Naive thymus-derived CD8-positive, alpha-beta T cell (primary cell): ENCODE results near the gene CPA5. TPM values are rescaled to one million over a fixed set of nuclear protein-coding genes. Genes with fewer than 3 reads are reported as not detected.
A peak's percentile ranks its signal among the peaks of the same experiment; 100 is the strongest.

ENCODE experiments used
- ATAC-seq, 2 donors: fragments of 150-1000 bp; cut with Tn5 transposase in 1 of 2; sonication (Bioruptor Pico), chemical (Tn5 transposase) in 1 of 2; 1 replicate in 1 of 2; 2 replicates in 1 of 2; pipeline ENCODE4 v1.10.0; 2021; ENCODE audit warnings: mild to moderate bottlenecking in 2 of 2, moderate library complexity in 2 of 2
- POLR2A ChIA-PET: fragments of 350-600 bp; sonication (Branson Sonifier 250); formaldehyde crosslinking; loops from one replicate; lab custom pipeline; 2021; ENCODE audit warnings: antibody characterized with exemption; lab: Charles Lee
- DNase-seq, 10 donors: peaks; one replicate each; pipeline versions ENCODE4 v3.0.0 to v3.0.0-alpha.2; 2020 to 2022
- H3K27ac Mint-ChIP-seq, 10 donors: one replicate each; pipeline ENCODE4 v1.8.0; 2020 to 2022; ENCODE audit warnings: mild to moderate bottlenecking in 10 of 10, mixed read lengths in 10 of 10, moderate library complexity in 4 of 10, inconsistent platforms in 1 of 10
- H3K27me3 Mint-ChIP-seq, 5 donors: one replicate each; pipeline ENCODE4 v1.8.0; 2021 to 2022; ENCODE audit warnings: mixed read lengths in 5 of 5
- H3K36me3 Mint-ChIP-seq, 3 donors: one replicate each; pipeline ENCODE4 v1.8.0; 2020 to 2022; ENCODE audit warnings: mixed read lengths in 3 of 3, mild to moderate bottlenecking in 2 of 3, inconsistent platforms in 1 of 3
- H3K4me1 Mint-ChIP-seq, 4 donors: one replicate each; pipeline ENCODE4 v1.8.0; 2021 to 2022; ENCODE audit warnings: mixed read lengths in 4 of 4
- H3K4me3 Mint-ChIP-seq, 10 donors: one replicate each; pipeline ENCODE4 v1.8.0; 2020 to 2022; ENCODE audit warnings: mild to moderate bottlenecking in 10 of 10, mixed read lengths in 10 of 10, moderate library complexity in 6 of 10, inconsistent platforms in 1 of 10
- H3K9me3 Mint-ChIP-seq, 9 donors: one replicate each; pipeline ENCODE4 v1.8.0; 2020 to 2022; ENCODE audit warnings: mixed read lengths in 9 of 9, mild to moderate bottlenecking in 3 of 9, inconsistent platforms in 1 of 9, moderate library complexity in 1 of 9
- polyA plus RNA-seq, 3 donors: library from polyadenylated mRNA; unstranded; fragments of 300-500 nt; fragmentation: Illumina TruSeq; gene quantifications; one replicate each; pipeline ENCODE4 v1.2.3, GENCODE V29; 2021
- total RNA-seq, 8 experiments: library from RNA in 2 of 8; stranded (reverse) in 2 of 8; gene quantifications; one replicate each; pipeline ENCODE4 v1.2.3 and lab custom pipeline; 2021 to 2026

CPA5 gene
- total and polyA plus RNA-seq, 5 experiments from 2014 or later, result 9.4 to 159 (median 56.8) TPM

GRCh38 chr7:130385600-130386066, 41.0 kb downstream of the CPA5 start:
- Mint-ChIP-seq H3K27me3 (no peaks in the 10 kb centered on the region), H3K4me3 (no peak overlapping the region), H3K36me3 (peaks cover 0 to 2% (median 0%) of the 10 kb centered on the region in 3 donors), H3K27ac (peak overlapping the region in 1 of 10 donors; percentile 59), H3K9me3 (peaks cover 0 to 2% (median 0%) of the 10 kb centered on the region in 9 donors), H3K4me1 (peaks cover 0 to 14% (median 4%) of the 10 kb centered on the region in 4 donors)
- DNase-seq, result no peak
- no peak for ATAC-seq
- POLR2A ChIA-PET, result interaction anchor here (0.6 to 2.4 kb wide), 2 partner anchors 9 to 59 kb away, joined by 6 to 9 read pairs; no protein-coding TSS in a partner anchor

- peaks cover 0 to 2% (median 0%) of the 10 kb centered on the region in 3 donors for H3K36me3 Mint-ChIP-seq
- no peak for ATAC-seq
- no peaks in the 10 kb centered on the region for H3K27me3 Mint-ChIP-seq
- peak overlapping the region in 1 of 10 donors; percentile 13 for H3K27ac Mint-ChIP-seq
- POLR2A ChIA-PET, result no interaction called here
- H3K9me3 Mint-ChIP-seq, result peaks cover 0 to 2% (median 0%) of the 10 kb centered on the region in 9 donors
- H3K4me3 Mint-ChIP-seq, result no peak overlapping the region
- DNase-seq, result no peak
- H3K4me1 Mint-ChIP-seq, result peaks cover 0 to 12% (median 3%) of the 10 kb centered on the region in 4 donors
These were observed 42.3 kb downstream of the CPA5 start for GRCh38 chr7:130386876-130387275.

- POLR2A ChIA-PET, result interaction anchor here (1.0 kb wide), 1 partner anchor 8 kb away, joined by 4 read pairs; no protein-coding TSS in a partner anchor
- Mint-ChIP-seq H3K9me3 (peaks cover 0 to 2% (median 0%) of the 10 kb centered on the region in 9 donors), H3K27me3 (no peaks in the 10 kb centered on the region), H3K4me1 (peaks cover 0 to 11% (median 5%) of the 10 kb centered on the region in 4 donors), H3K36me3 (peaks cover 0 to 2% (median 0%) of the 10 kb centered on the region in 3 donors), H3K4me3 (no peak overlapping the region), H3K27ac (no peak overlapping the region)
- DNase-seq (no peak), ATAC-seq (no peak)
These were observed 42.7 kb downstream of the CPA5 start for GRCh38 chr7:130387306-130387627.

GRCh38 chr7:130387628-130388403, 43.2 kb downstream of the CPA5 start:
- POLR2A ChIA-PET, result interaction anchor here (0.7 to 1.1 kb wide), 3 partner anchors 9 to 76 kb away, joined by 3 to 4 read pairs (median 3); no protein-coding TSS in a partner anchor
- DNase-seq (no peak), ATAC-seq (no peak)
- Mint-ChIP-seq H3K36me3 (peaks cover 0 to 2% (median 0%) of the 10 kb centered on the region in 3 donors), H3K27me3 (no peaks in the 10 kb centered on the region), H3K27ac (peak overlapping the region in 3 of 10 donors; percentile 29 to 71 (median 35)), H3K9me3 (peaks cover 0 to 2% (median 0%) of the 10 kb centered on the region in 9 donors), H3K4me1 (peaks cover 0 to 16% (median 9%) of the 10 kb centered on the region in 4 donors), H3K4me3 (no peak overlapping the region)

GRCh38 chr7:130388671-130389070, 44.1 kb downstream of the CPA5 start:
- H3K4me1 Mint-ChIP-seq, result peaks cover 5 to 23% (median 13%) of the 10 kb centered on the region in 4 donors
- POLR2A ChIA-PET, result interaction anchor here (0.7 to 1.1 kb wide), 2 partner anchors 10 to 30 kb away, joined by 3 to 7 read pairs; no protein-coding TSS in a partner anchor
- no peak overlapping the region for H3K4me3 Mint-ChIP-seq
- no peak for ATAC-seq
- peaks cover 0 to 2% (median 0%) of the 10 kb centered on the region in 9 donors for H3K9me3 Mint-ChIP-seq
- no peaks in the 10 kb centered on the region for H3K27me3 Mint-ChIP-seq
- no peak overlapping the region for H3K27ac Mint-ChIP-seq
- peaks cover 0 to 2% (median 0%) of the 10 kb centered on the region in 3 donors for H3K36me3 Mint-ChIP-seq
- no peak for DNase-seq

- peak overlapping the region in 1 of 10 donors; percentile 41 for H3K27ac Mint-ChIP-seq
- peaks cover 0 to 2% (median 0%) of the 10 kb centered on the region in 9 donors for H3K9me3 Mint-ChIP-seq
- peaks cover 20 to 39% (median 29%) of the 10 kb centered on the region in 4 donors for H3K4me1 Mint-ChIP-seq
- no peak for ATAC-seq
- H3K4me3 Mint-ChIP-seq, result no peak overlapping the region
- no peaks in the 10 kb centered on the region for H3K27me3 Mint-ChIP-seq
- peaks cover 0 to 2% (median 0%) of the 10 kb centered on the region in 3 donors for H3K36me3 Mint-ChIP-seq
- no peak for DNase-seq
- POLR2A ChIA-PET, result no interaction called here
These were observed 45.9 kb downstream of the CPA5 start for GRCh38 chr7:130390486-130390885.

- ATAC-seq, result no peak
- POLR2A ChIA-PET, result interaction anchor here (0.9 to 1.1 kb wide), 3 partner anchors 9 to 29 kb away, joined by 4 read pairs; no protein-coding TSS in a partner anchor
These were observed 48.5 kb downstream of the CPA5 start for GRCh38 chr7:130393101-130393561.

GRCh38 chr7:130393841-130394411, 49.3 kb downstream of the CPA5 start:
- H3K9me3 Mint-ChIP-seq, result no peaks in the 10 kb centered on the region
- H3K27ac Mint-ChIP-seq, result peak overlapping the region; percentile 92 to 99 (median 97)
- no peaks in the 10 kb centered on the region for H3K27me3 Mint-ChIP-seq
- peak overlapping the region; percentile 78 to 92 (median 88) for H3K4me3 Mint-ChIP-seq
- H3K36me3 Mint-ChIP-seq, result peaks cover 4 to 21% (median 20%) of the 10 kb centered on the region in 3 donors
- peak; percentile 2 to 23 for ATAC-seq
- no peak for DNase-seq
- peaks cover 22 to 46% (median 36%) of the 10 kb centered on the region in 4 donors for H3K4me1 Mint-ChIP-seq
- POLR2A ChIA-PET, result interaction anchor here (0.6 to 1.7 kb wide), 23 partner anchors 9 to 1171 kb away, joined by 3 to 16 read pairs (median 4); partner anchors contain the start of gene CEP41

More at GRCh38 chr7:130393101-130393561, 48.5 kb downstream of the CPA5 start:
- peaks cover 0 to 2% (median 0%) of the 10 kb centered on the region in 9 donors for H3K9me3 Mint-ChIP-seq
- no peak for DNase-seq
- peaks cover 21 to 45% (median 34%) of the 10 kb centered on the region in 4 donors for H3K4me1 Mint-ChIP-seq
- H3K27ac Mint-ChIP-seq, result peak overlapping the region; percentile 92 to 99 (median 97)
- peaks cover 4 to 13% (median 12%) of the 10 kb centered on the region in 3 donors for H3K36me3 Mint-ChIP-seq
- H3K4me3 Mint-ChIP-seq, result peak overlapping the region in 3 of 10 donors; percentile 21 to 91 (median 88)
- H3K27me3 Mint-ChIP-seq, result no peaks in the 10 kb centered on the region

- peak in 9 of 10 donors; percentile 23 to 81 (median 58) for DNase-seq
- H3K4me1 Mint-ChIP-seq, result peaks cover 22 to 50% (median 36%) of the 10 kb centered on the region in 4 donors
- peak overlapping the region; percentile 92 to 99 (median 97) for H3K27ac Mint-ChIP-seq
- H3K36me3 Mint-ChIP-seq, result peaks cover 4 to 27% (median 25%) of the 10 kb centered on the region in 3 donors
- no peaks in the 10 kb centered on the region for H3K27me3 Mint-ChIP-seq
- POLR2A ChIA-PET, result interaction anchor here (0.6 to 1.7 kb wide), 23 partner anchors 9 to 1172 kb away, joined by 3 to 16 read pairs (median 4); partner anchors contain the start of genes CEP41 and TMEM209
- no peaks in the 10 kb centered on the region for H3K9me3 Mint-ChIP-seq
- peak overlapping the region; percentile 78 to 92 (median 88) for H3K4me3 Mint-ChIP-seq
- ATAC-seq, result peak; percentile 99
These were observed 50.0 kb downstream of the CPA5 start for GRCh38 chr7:130394421-130395195.

GRCh38 chr7:130395421-130395820, 50.8 kb downstream of the CPA5 start:
- H3K9me3 Mint-ChIP-seq, result no peaks in the 10 kb centered on the region
- peaks cover 4 to 35% (median 33%) of the 10 kb centered on the region in 3 donors for H3K36me3 Mint-ChIP-seq
- peak overlapping the region in 9 of 10 donors; percentile 35 to 91 (median 86) for H3K4me3 Mint-ChIP-seq
- ATAC-seq (no peak), DNase-seq (no peak)
- H3K27me3 Mint-ChIP-seq, result no peaks in the 10 kb centered on the region
- POLR2A ChIA-PET, result no interaction called here
- H3K27ac Mint-ChIP-seq, result peak overlapping the region; percentile 85 to 99 (median 97)
- peaks cover 22 to 50% (median 36%) of the 10 kb centered on the region in 4 donors for H3K4me1 Mint-ChIP-seq

GRCh38 chr7:130396109-130396508, 51.5 kb downstream of the CPA5 start:
- H3K4me3 Mint-ChIP-seq, result peak overlapping the region in 9 of 10 donors; percentile 28 to 91 (median 72)
- DNase-seq (no peak), ATAC-seq (no peak)
- no peaks in the 10 kb centered on the region for H3K9me3 Mint-ChIP-seq
- H3K27ac Mint-ChIP-seq, result peak overlapping the region; percentile 84 to 99 (median 94)
- peaks cover 4 to 42% (median 40%) of the 10 kb centered on the region in 3 donors for H3K36me3 Mint-ChIP-seq
- H3K4me1 Mint-ChIP-seq, result peaks cover 22 to 50% (median 36%) of the 10 kb centered on the region in 4 donors
- POLR2A ChIA-PET, result interaction anchor here (0.9 kb wide), 1 partner anchor 17 kb away, joined by 4 read pairs; no protein-coding TSS in a partner anchor
- H3K27me3 Mint-ChIP-seq, result no peaks in the 10 kb centered on the region
